ENCODE measurements around the gene PCNX1. TPM values are rescaled to one million over a fixed set of nuclear protein-coding genes. Genes with fewer than 3 reads are reported as not detected.
"Not testable (repeated sequence)": the region's sequence is repeated elsewhere in the genome, so short reads cannot be mapped to it uniquely, and the experiment has no call there.

The PCNX1 gene
- total RNA-seq, 1 donor from 2014 or later = 68.8 TPM

DNA sequence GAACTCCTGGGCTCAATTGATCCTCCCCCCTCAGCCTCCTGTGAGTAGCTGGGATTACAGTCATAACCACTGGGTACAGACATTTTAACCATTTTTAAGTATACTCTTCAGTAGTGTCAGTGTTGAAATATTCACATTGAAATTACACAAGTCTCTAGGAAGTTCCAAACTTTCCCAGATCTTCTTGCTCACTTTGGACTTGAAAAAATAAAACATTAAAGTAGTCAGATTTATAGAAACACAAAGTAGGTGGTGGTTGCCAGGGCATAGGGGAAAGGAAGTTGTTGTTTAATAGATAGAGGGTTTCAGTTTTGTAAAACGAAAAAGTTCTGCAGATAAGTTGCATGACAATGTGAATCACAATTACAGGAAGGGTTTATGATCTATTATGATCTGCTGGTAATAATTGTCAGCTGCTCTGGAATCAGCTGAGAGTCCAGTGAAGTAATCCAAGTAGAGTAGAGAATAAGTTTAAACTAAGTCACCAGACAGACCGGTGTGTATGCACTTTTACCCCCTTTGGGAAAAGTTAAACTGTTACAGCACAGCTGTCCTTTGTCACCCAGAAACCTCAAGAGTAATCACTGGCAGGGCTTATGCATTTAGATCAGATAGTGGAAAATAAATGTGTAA is 27.4 kb downstream of the PCNX1 start:
- peaks cover 1% of the 10 kb centered on the region for H3K27me3 Mint-ChIP-seq (ENCODE audit: unreplicated experiment)
- no peak for DNase-seq (ENCODE audit: low spot score)
- H3K4me3 Mint-ChIP-seq (ENCODE audit: unreplicated experiment) = no peak overlapping the region
- H3K27ac Mint-ChIP-seq (ENCODE audit: unreplicated experiment) = no peak overlapping the region
- H3K36me3 Mint-ChIP-seq (ENCODE audit: low read depth, unreplicated experiment) = no peaks in the 10 kb centered on the region
- TF ChIP-seq, protein P1, sequence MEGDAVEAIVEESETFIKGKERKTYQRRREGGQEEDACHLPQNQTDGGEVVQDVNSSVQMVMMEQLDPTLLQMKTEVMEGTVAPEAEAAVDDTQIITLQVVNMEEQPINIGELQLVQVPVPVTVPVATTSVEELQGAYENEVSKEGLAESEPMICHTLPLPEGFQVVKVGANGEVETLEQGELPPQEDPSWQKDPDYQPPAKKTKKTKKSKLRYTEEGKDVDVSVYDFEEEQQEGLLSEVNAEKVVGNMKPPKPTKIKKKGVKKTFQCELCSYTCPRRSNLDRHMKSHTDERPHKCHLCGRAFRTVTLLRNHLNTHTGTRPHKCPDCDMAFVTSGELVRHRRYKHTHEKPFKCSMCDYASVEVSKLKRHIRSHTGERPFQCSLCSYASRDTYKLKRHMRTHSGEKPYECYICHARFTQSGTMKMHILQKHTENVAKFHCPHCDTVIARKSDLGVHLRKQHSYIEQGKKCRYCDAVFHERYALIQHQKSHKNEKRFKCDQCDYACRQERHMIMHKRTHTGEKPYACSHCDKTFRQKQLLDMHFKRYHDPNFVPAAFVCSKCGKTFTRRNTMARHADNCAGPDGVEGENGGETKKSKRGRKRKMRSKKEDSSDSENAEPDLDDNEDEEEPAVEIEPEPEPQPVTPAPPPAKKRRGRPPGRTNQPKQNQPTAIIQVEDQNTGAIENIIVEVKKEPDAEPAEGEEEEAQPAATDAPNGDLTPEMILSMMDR (IDR thresholded peaks at IDR 0.05; ENCODE audit: unreplicated experiment) = no peak
- peaks cover 4% of the 10 kb centered on the region for H3K4me1 Mint-ChIP-seq (ENCODE audit: unreplicated experiment)
- H3K9me3 Mint-ChIP-seq (ENCODE audit: unreplicated experiment) = no peaks in the 10 kb centered on the region

- H3K4me3 Mint-ChIP-seq (ENCODE audit: unreplicated experiment) = no peak overlapping the region
- H3K36me3 Mint-ChIP-seq (ENCODE audit: low read depth, unreplicated experiment) = no peaks in the 10 kb centered on the region
- no peak overlapping the region for H3K27ac Mint-ChIP-seq (ENCODE audit: unreplicated experiment)
- DNase-seq (ENCODE audit: low spot score) = no peak
- peaks cover 1% of the 10 kb centered on the region for H3K27me3 Mint-ChIP-seq (ENCODE audit: unreplicated experiment)
- H3K4me1 Mint-ChIP-seq (ENCODE audit: unreplicated experiment) = peaks cover 4% of the 10 kb centered on the region
- TF ChIP-seq, protein P1 (IDR thresholded peaks at IDR 0.05; ENCODE audit: unreplicated experiment) = no peak
- H3K9me3 Mint-ChIP-seq (ENCODE audit: unreplicated experiment) = no peaks in the 10 kb centered on the region
Measured at GRCh38 chr14:70935135-70935534, 27.9 kb downstream of the PCNX1 start.

GRCh38 chr14:70939693-70940092 is 32.4 kb downstream of the PCNX1 start:
- H3K27ac Mint-ChIP-seq (ENCODE audit: unreplicated experiment); H3K27me3 Mint-ChIP-seq (ENCODE audit: unreplicated experiment); H3K4me1 Mint-ChIP-seq (ENCODE audit: unreplicated experiment); H3K4me3 Mint-ChIP-seq (ENCODE audit: unreplicated experiment); DNase-seq (ENCODE audit: low spot score): not testable (repeated sequence)
- Mint-ChIP-seq H3K9me3 (ENCODE audit: unreplicated experiment) (peaks cover 16% of the 10 kb centered on the region), H3K36me3 (ENCODE audit: low read depth, unreplicated experiment) (peaks cover 29% of the 10 kb centered on the region)

DNA sequence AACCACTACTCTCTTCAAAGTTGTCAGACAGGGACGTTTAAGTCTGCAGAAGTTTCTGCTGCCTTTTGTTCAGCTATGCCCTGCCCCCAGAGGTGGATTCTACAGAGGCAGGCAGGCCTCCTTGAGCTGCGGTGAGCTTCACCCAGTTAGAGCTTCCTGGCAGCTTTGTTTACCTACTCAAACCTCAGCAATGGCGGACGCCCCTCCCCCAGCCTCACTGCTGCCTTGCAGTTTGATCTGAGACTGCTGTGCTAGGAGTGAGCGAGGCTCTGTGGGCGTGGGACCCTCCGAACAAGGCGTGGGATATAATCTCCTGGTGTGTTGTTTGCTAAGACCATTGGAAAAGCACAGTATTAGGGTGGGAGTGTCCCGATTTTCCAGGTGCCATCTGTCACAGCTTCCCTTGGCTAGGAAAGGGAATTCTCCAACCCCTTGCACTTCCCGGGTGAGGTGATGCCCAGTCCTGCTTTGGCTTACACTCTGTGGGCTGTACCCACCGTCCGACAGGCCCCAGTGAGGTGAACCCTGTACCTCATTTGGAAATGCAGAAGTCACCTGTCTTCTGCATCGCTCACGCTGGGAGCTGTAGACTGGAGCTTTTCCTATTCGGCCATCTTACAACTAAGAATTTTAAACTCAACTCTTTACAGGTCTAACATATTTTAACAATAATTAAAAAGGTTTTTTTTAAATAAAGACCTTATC is 34.5 kb downstream of the PCNX1 start:
- H3K4me3 Mint-ChIP-seq (ENCODE audit: unreplicated experiment) = peak overlapping the region; percentile 15
- H3K27me3 Mint-ChIP-seq (ENCODE audit: unreplicated experiment); H3K4me1 Mint-ChIP-seq (ENCODE audit: unreplicated experiment); DNase-seq (ENCODE audit: low spot score); H3K27ac Mint-ChIP-seq (ENCODE audit: unreplicated experiment): not testable (repeated sequence)
- H3K36me3 Mint-ChIP-seq (ENCODE audit: low read depth, unreplicated experiment) = peaks cover 44% of the 10 kb centered on the region
- peaks cover 19% of the 10 kb centered on the region for H3K9me3 Mint-ChIP-seq (ENCODE audit: unreplicated experiment)

GRCh38 chr14:70942342-70942706 is 35.1 kb downstream of the PCNX1 start:
- peaks cover 49% of the 10 kb centered on the region for H3K36me3 Mint-ChIP-seq (ENCODE audit: low read depth, unreplicated experiment)
- peaks cover 19% of the 10 kb centered on the region for H3K9me3 Mint-ChIP-seq (ENCODE audit: unreplicated experiment)
- H3K4me3 Mint-ChIP-seq (ENCODE audit: unreplicated experiment) = peak overlapping the region; percentile 14
- no peaks in the 10 kb centered on the region for H3K4me1 Mint-ChIP-seq (ENCODE audit: unreplicated experiment)
- DNase-seq (ENCODE audit: low spot score) = no peak
- no peak overlapping the region for H3K27ac Mint-ChIP-seq (ENCODE audit: unreplicated experiment)
- TF ChIP-seq, protein P1 (IDR thresholded peaks at IDR 0.05; ENCODE audit: unreplicated experiment) = no peak
- no peaks in the 10 kb centered on the region for H3K27me3 Mint-ChIP-seq (ENCODE audit: unreplicated experiment)

DNA sequence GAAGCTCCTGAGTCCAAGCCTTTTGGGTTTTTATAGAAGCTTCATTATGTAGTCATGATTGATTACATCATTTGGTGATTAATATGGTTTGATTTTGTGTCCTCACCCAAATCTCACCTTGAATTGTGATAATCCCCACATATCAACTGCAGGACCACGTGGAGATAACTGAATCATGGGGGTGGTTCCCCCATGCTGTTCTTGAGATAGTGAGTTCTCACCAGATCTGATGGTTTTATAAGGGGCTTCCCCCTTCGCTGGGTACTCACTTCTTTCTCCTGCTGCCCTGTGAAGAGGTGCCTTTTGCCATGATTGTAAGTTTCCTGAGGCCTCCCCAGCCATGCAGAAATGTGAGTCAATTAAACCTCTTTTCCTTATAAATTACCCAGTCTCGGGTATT is 35.5 kb downstream of the PCNX1 start:
- Mint-ChIP-seq H3K36me3 (ENCODE audit: low read depth, unreplicated experiment) (peaks cover 53% of the 10 kb centered on the region), H3K9me3 (ENCODE audit: unreplicated experiment) (peaks cover 19% of the 10 kb centered on the region)

More for the DNA sequence above, 35.5 kb downstream of the PCNX1 start:
- not testable (repeated sequence) for H3K27ac Mint-ChIP-seq (ENCODE audit: unreplicated experiment); H3K27me3 Mint-ChIP-seq (ENCODE audit: unreplicated experiment); H3K4me1 Mint-ChIP-seq (ENCODE audit: unreplicated experiment); DNase-seq (ENCODE audit: low spot score)
- H3K4me3 Mint-ChIP-seq (ENCODE audit: unreplicated experiment) = peak overlapping the region; percentile 84
